SH-SY5Y (cell line): ENCODE measurements around the gene FAM168A.

Experiments used
- GATA2 ChIP-seq: IDR thresholded peaks from 2 replicates; pipeline ENCODE4 v1.6.1; 2011; ENCODE audit warnings: mild to moderate bottlenecking, low read depth, low read length
- GATA3 ChIP-seq: IDR thresholded peaks from 2 replicates; pipeline ENCODE4 v1.6.1; 2011; ENCODE audit warnings: low read depth, mild to moderate bottlenecking, low read length, moderate library complexity

FAM168A gene

GRCh38 chr11:73428227-73428626 is 169.7 kb downstream of the FAM168A start:
- no peak for TF ChIP-seq GATA2
- no peak for TF ChIP-seq GATA3

- TF ChIP-seq GATA2 (no peak), GATA3 (no peak)
Observed at GRCh38 chr11:73426219-73426850, 171.6 kb downstream of the FAM168A start.

GRCh38 chr11:73425108-73425507 is 172.8 kb downstream of the FAM168A start:
- TF ChIP-seq GATA2 (no peak), GATA3 (no peak)

- no peak for TF ChIP-seq GATA2
- TF ChIP-seq GATA3 = no peak
Observed at GRCh38 chr11:73423506-73423905, 174.4 kb downstream of the FAM168A start.

- TF ChIP-seq GATA3 (no peak), GATA2 (no peak)
Observed at GRCh38 chr11:73422886-73423285, 175.0 kb downstream of the FAM168A start.

- TF ChIP-seq GATA2 (no peak), GATA3 (no peak)
Observed at GRCh38 chr11:73420136-73420535, 177.8 kb downstream of the FAM168A start.

GRCh38 chr11:73416786-73417185 is 181.1 kb downstream of the FAM168A start:
- TF ChIP-seq GATA2 (no peak), GATA3 (no peak)

- TF ChIP-seq GATA3 (no peak), GATA2 (no peak)
Observed at GRCh38 chr11:73415854-73416615, 181.9 kb downstream of the FAM168A start.

- no peak for TF ChIP-seq GATA2
- no peak for TF ChIP-seq GATA3
Observed at GRCh38 chr11:73414977-73415651, 182.8 kb downstream of the FAM168A start.

- TF ChIP-seq GATA2 (no peak), GATA3 (no peak)
Observed at GRCh38 chr11:73413256-73413655, 184.7 kb downstream of the FAM168A start.

- TF ChIP-seq GATA3 (no peak), GATA2 (no peak)
Observed at GRCh38 chr11:73412308-73412707, 185.6 kb downstream of the FAM168A start.

- TF ChIP-seq GATA2 = no peak
Observed at GRCh38 chr11:73411031-73411430, 186.9 kb downstream of the FAM168A start.

GRCh38 chr11:73410627-73411026 is 187.3 kb downstream of the FAM168A start:
- TF ChIP-seq GATA2 (no peak), GATA3 (no peak)

GRCh38 chr11:73409431-73409830 is 188.5 kb downstream of the FAM168A start:
- TF ChIP-seq GATA2 = no peak
- TF ChIP-seq GATA3 = no peak

- TF ChIP-seq GATA2 (no peak), GATA3 (no peak)
Observed at GRCh38 chr11:73406619-73407018, 191.3 kb downstream of the FAM168A start.
